SU-DHL-6 (cell line): Measurements from ENCODE around the gene KIAA1958.

Experiments
- H2AFZ ChIP-seq: fragments of 200-600 bp; sonication (generic); 2 replicates; pipeline ENCODE4 v1.6.1; 2014; ENCODE audit warnings: low read depth, mild to moderate bottlenecking, moderate library complexity, mixed read lengths, antibody characterized with exemption, low read length; ENCODE audit not compliant: severe bottlenecking
- H3F3A ChIP-seq: fragments of 200-600 bp; shearing (Covaris generic); 2 replicates; pipeline ENCODE4 v1.6.0; 2016; ENCODE audit warnings: antibody characterized with exemption, mild to moderate bottlenecking; ENCODE audit not compliant: insufficient read depth
- H3K27ac ChIP-seq: fragments of 200-600 bp; sonication (generic); 2 replicates; pipeline ENCODE4 v1.5.1; 2016; ENCODE audit warnings: low read depth, mild to moderate bottlenecking, low read length, moderate library complexity, mixed read lengths
- H3K27me3 ChIP-seq: fragments of 200-600 bp; sonication (generic), shearing (Covaris generic); 2 replicates; pipeline ENCODE4 v1.6.0; 2014; ENCODE audit warnings: mild to moderate bottlenecking, low read length
- H3K36me3 ChIP-seq: fragments of 200-600 bp; sonication (generic); 2 replicates; pipeline ENCODE4 v1.6.1; 2014; ENCODE audit warnings: mild to moderate bottlenecking, low read length, mixed read lengths
- H3K4me2 ChIP-seq: fragments of 300-600, 200-600 bp; shearing (Covaris generic), sonication (generic); 2 replicates; pipeline ENCODE4 v1.6.0; 2014; ENCODE audit warnings: low read length, low read depth, mild to moderate bottlenecking; ENCODE audit not compliant: poor library complexity, severe bottlenecking
- H3K4me3 ChIP-seq: fragments of 200-600 bp; sonication (generic); 2 replicates; pipeline ENCODE4 v1.5.1; 2014; ENCODE audit warnings: antibody characterized with exemption, low read length, mild to moderate bottlenecking, mixed read lengths; ENCODE audit not compliant: insufficient read depth, poor library complexity, severe bottlenecking
- H3K79me2 ChIP-seq: fragments of 200-600 bp; sonication (generic); 2 replicates; pipeline ENCODE4 v1.6.1; 2014; ENCODE audit warnings: mild to moderate bottlenecking, low read length, moderate library complexity; ENCODE audit not compliant: insufficient read depth
- H3K9ac ChIP-seq: fragments of 200-600 bp; sonication (generic); 2 replicates; pipeline ENCODE4 v1.7.0; 2014; ENCODE audit warnings: mild to moderate bottlenecking, low read length
- H3K9me2 ChIP-seq: fragments of 200-600 bp; sonication (generic); replicated peaks from 2 replicates; pipeline ENCODE4 v1.6.1; 2014; ENCODE audit warnings: low read length; ENCODE audit not compliant: insufficient read depth
- H3K9me3 ChIP-seq: fragments of 200-600 bp; sonication (generic); 2 replicates; pipeline ENCODE4 v1.6.1; 2014; ENCODE audit warnings: low read length, mixed read lengths; ENCODE audit not compliant: insufficient read depth
- H4K20me1 ChIP-seq: fragments of 200-600 bp; sonication (generic); 2 replicates; pipeline ENCODE4 v1.6.1; 2014; ENCODE audit warnings: low read depth, mild to moderate bottlenecking, antibody characterized with exemption, low read length, moderate library complexity, mixed read lengths
- EZH2phosphoT487 ChIP-seq: fragments of 200-600 bp; sonication (generic), shearing (Covaris generic); conservative IDR thresholded peaks from 2 replicates; pipeline ENCODE4 v1.6.1; 2018; ENCODE audit warnings: mild to moderate bottlenecking, antibody characterized with exemption, low read length, moderate library complexity, mixed read lengths
- TF ChIP-seq, protein P1 (sequence below): fragments of 200-600 bp; sonication (generic); IDR thresholded peaks from one replicate; pipeline ENCODE4 v1.5.1; 2017; ENCODE audit warnings: antibody characterized with exemption, mild to moderate bottlenecking, low read length, moderate library complexity; ENCODE audit not compliant: insufficient read depth, poor library complexity, severe bottlenecking

KIAA1958 gene

DNA sequence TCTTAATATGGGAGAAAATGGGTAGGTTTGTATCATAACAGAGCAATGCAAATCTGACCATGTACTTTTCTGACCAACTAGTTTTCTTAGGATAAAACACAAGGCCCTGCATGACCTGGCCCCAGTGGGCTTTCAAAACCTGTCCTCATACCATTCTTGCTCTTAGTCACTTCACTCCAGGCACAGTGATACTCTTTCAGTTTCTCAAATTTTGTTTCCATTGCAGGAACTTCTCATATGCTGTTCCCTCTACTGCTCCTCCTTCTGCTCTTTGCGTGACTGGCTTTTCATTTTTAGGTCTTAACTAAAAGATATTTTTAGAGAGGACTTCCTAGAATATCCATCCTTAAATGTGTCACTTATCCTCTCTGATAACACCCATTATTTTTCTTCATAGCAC is 118.9 kb downstream of the KIAA1958 start:
- H2AFZ ChIP-seq: no peak overlapping the region
- H3K9ac ChIP-seq: no peak overlapping the region
- H3K4me3 ChIP-seq: no peak overlapping the region
- H3K27me3 ChIP-seq: no peaks in the 10 kb centered on the region
- no peaks in the 10 kb centered on the region for H3K36me3 ChIP-seq
- H3K9me2 ChIP-seq: no peaks in the 10 kb centered on the region
- H3K79me2 ChIP-seq: 0 out of 2 replicates have a peak, but pooled peaks cover 4% of the 10 kb centered on the region
- no peaks in the 10 kb centered on the region for H3F3A ChIP-seq
- 0 out of 2 replicates have a peak, but pooled peaks cover 3% of the 10 kb centered on the region for H4K20me1 ChIP-seq
- TF ChIP-seq, protein P1, sequence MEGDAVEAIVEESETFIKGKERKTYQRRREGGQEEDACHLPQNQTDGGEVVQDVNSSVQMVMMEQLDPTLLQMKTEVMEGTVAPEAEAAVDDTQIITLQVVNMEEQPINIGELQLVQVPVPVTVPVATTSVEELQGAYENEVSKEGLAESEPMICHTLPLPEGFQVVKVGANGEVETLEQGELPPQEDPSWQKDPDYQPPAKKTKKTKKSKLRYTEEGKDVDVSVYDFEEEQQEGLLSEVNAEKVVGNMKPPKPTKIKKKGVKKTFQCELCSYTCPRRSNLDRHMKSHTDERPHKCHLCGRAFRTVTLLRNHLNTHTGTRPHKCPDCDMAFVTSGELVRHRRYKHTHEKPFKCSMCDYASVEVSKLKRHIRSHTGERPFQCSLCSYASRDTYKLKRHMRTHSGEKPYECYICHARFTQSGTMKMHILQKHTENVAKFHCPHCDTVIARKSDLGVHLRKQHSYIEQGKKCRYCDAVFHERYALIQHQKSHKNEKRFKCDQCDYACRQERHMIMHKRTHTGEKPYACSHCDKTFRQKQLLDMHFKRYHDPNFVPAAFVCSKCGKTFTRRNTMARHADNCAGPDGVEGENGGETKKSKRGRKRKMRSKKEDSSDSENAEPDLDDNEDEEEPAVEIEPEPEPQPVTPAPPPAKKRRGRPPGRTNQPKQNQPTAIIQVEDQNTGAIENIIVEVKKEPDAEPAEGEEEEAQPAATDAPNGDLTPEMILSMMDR: no peak
- no peak overlapping the region for H3K4me2 ChIP-seq
- no peak overlapping the region for H3K27ac ChIP-seq
- no peaks in the 10 kb centered on the region for H3K9me3 ChIP-seq

DNA sequence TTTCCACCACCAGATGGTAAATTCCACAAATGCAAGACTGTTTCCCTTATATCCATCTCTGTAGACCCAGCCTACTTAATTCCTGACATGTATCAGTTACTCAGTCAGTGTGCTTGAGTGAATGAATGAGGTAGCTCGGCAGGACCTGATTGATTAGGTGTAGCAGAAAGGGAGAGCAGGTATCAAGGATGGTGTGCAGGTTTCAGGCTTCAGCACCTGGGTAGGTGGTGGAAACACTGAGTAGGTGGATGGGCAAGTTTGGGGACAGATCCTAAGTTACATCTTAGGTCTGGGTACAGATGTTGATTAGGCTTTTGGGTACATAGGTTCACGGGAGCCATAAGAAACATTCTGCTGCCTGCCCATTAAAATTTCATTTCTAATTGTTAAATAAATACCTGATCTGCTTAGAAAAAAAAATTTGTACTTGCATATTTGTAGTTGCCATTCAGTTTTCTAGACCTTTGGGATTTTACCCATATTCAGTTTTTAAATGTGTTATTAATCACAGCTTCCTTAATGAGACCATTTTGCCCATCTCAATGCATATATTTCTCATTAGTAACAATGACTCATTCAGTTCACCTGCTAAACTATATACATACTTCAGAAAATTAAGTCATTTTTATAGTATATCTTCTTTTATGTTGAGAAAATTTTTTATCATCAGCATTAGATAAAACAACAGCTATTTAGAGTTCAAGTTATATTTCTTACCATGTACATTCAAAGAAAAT is 119.5 kb downstream of the KIAA1958 start:
- H3K27ac ChIP-seq: no peak overlapping the region
- no peaks in the 10 kb centered on the region for H3K36me3 ChIP-seq
- H4K20me1 ChIP-seq: no peaks in the 10 kb centered on the region
- H3K27me3 ChIP-seq: no peaks in the 10 kb centered on the region
- 0 out of 2 replicates have a peak, but pooled peaks cover 4% of the 10 kb centered on the region for H3K79me2 ChIP-seq
- TF ChIP-seq EZH2phosphoT487: no peak
- TF ChIP-seq, protein P1: no peak
- H3K9me2 ChIP-seq: no peaks in the 10 kb centered on the region
- no peak overlapping the region for H2AFZ ChIP-seq
- no peaks in the 10 kb centered on the region for H3K9me3 ChIP-seq
- no peak overlapping the region for H3K4me2 ChIP-seq
- H3K9ac ChIP-seq: no peak overlapping the region
- no peak overlapping the region for H3K4me3 ChIP-seq
- no peaks in the 10 kb centered on the region for H3F3A ChIP-seq

DNA sequence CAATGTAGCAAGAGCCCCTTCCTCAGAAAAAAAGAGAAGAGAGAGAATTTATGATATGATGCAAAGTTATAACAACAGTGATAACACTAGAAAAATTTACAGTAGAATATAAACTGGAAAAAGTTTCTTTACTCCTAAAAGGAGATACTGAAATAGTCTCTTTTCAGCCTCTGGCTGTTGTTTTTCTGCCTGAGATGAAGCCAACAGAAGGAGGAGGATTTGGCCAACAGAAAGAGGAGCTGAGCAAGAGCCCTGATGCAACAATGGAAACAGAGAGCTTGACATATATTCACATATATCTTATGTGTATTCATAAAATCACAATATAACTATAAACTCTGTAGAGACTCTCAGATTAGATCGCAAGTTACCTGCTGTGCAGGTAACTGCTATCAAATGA is 122.2 kb downstream of the KIAA1958 start:
- no peak overlapping the region for H3K9ac ChIP-seq
- no peaks in the 10 kb centered on the region for H4K20me1 ChIP-seq
- H3K9me2 ChIP-seq: no peaks in the 10 kb centered on the region
- no peak overlapping the region for H3K27ac ChIP-seq
- no peaks in the 10 kb centered on the region for H3K27me3 ChIP-seq
- no peak overlapping the region for H3K4me2 ChIP-seq
- H3F3A ChIP-seq: no peaks in the 10 kb centered on the region
- no peak overlapping the region for H3K4me3 ChIP-seq
- H3K79me2 ChIP-seq: 0 out of 2 replicates have a peak, but pooled peaks cover 3% of the 10 kb centered on the region
- TF ChIP-seq EZH2phosphoT487: no peak
- TF ChIP-seq, protein P1: no peak
- H3K9me3 ChIP-seq: no peaks in the 10 kb centered on the region
- no peaks in the 10 kb centered on the region for H3K36me3 ChIP-seq
- no peak overlapping the region for H2AFZ ChIP-seq
